Neural crest cell (in vitro differentiated cells): Measurements from ENCODE around the gene PSMC3IP. TPM values are rescaled to one million over a fixed set of nuclear protein-coding genes. Genes with fewer than 3 reads are reported as not detected.
A peak's percentile ranks its signal among the peaks of the same experiment; 100 is the strongest.

Source experiments
- DNase-seq: peaks from one replicate; pipeline ENCODE4 v3.0.0; 2021; ENCODE audit warnings: low read depth, mixed read lengths, low spot score
- H3K27ac Mint-ChIP-seq: one replicate; pipeline ENCODE4 v1.8.0; 2021; ENCODE audit warnings: mild to moderate bottlenecking, mixed read lengths; ENCODE audit not compliant: unreplicated experiment
- H3K27me3 Mint-ChIP-seq: 2 replicates; pipeline ENCODE4 v1.8.0; 2021; ENCODE audit warnings: low read depth, mild to moderate bottlenecking, mixed read lengths
- H3K36me3 Mint-ChIP-seq: 2 replicates; pipeline ENCODE4 v1.8.0; 2021; ENCODE audit warnings: low read depth, mild to moderate bottlenecking, mixed read lengths
- H3K4me1 Mint-ChIP-seq: 2 replicates; pipeline ENCODE4 v1.8.0; 2021; ENCODE audit warnings: mixed read lengths
- H3K4me3 Mint-ChIP-seq: one replicate; pipeline ENCODE4 v1.8.0; 2021; ENCODE audit warnings: mild to moderate bottlenecking, mixed read lengths
- H3K9me3 Mint-ChIP-seq: 2 replicates; pipeline ENCODE4 v1.8.0; 2021; ENCODE audit warnings: mixed read lengths
- total RNA-seq: library from RNA; stranded (reverse); gene quantifications from 2 replicates; pipeline ENCODE4 v1.2.1, GENCODE V29; 2021
- TF ChIP-seq, protein P1 (sequence below): fragments of 200-600 bp; sonication (generic); conservative IDR thresholded peaks from 2 replicates; pipeline ENCODE4 v1.5.0; 2021; ENCODE audit warnings: antibody characterized with exemption, mild to moderate bottlenecking

The PSMC3IP gene
- total RNA-seq, 1 donor from 2014 or later: 44.6 TPM

- peak; percentile 47 for DNase-seq
- TF ChIP-seq, protein P1, sequence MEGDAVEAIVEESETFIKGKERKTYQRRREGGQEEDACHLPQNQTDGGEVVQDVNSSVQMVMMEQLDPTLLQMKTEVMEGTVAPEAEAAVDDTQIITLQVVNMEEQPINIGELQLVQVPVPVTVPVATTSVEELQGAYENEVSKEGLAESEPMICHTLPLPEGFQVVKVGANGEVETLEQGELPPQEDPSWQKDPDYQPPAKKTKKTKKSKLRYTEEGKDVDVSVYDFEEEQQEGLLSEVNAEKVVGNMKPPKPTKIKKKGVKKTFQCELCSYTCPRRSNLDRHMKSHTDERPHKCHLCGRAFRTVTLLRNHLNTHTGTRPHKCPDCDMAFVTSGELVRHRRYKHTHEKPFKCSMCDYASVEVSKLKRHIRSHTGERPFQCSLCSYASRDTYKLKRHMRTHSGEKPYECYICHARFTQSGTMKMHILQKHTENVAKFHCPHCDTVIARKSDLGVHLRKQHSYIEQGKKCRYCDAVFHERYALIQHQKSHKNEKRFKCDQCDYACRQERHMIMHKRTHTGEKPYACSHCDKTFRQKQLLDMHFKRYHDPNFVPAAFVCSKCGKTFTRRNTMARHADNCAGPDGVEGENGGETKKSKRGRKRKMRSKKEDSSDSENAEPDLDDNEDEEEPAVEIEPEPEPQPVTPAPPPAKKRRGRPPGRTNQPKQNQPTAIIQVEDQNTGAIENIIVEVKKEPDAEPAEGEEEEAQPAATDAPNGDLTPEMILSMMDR: peak; percentile 62
- Mint-ChIP-seq H3K27ac (no peak overlapping the region), H3K9me3 (no peaks in the 10 kb centered on the region), H3K4me1 (peaks cover 20% of the 10 kb centered on the region), H3K36me3 (no peaks in the 10 kb centered on the region), H3K4me3 (peak overlapping the region; percentile 78), H3K27me3 (no peaks in the 10 kb centered on the region)
Measured at GRCh38 chr17:42531455-42532354, 45.8 kb downstream of the PSMC3IP start.

DNA sequence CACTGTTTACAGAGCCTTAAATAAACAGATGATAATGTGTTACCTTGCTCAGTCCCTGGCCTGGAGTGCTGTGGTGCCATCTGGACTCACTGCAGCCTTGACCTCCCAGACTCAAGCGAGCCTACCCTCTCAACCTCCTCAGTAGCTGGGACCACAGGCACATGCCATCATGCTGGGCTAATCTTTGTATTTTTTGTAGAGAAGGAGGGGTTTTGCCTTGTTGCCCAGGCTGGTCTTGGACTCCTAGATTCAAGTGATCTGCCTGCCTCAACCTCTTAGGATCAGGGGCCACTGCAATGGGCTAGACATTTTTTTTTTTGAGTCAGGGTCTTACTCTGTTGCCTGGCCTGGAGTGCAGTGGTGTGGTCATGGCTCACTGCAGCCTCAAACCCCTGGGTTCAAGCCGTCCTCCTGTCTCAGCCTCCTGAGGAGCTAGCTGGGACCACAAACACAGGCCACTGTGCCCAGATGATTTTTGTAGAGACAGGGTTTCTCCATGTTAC is 46.5 kb downstream of the PSMC3IP start:
- no peak overlapping the region for H3K27ac Mint-ChIP-seq
- no peaks in the 10 kb centered on the region for H3K9me3 Mint-ChIP-seq
- TF ChIP-seq, protein P1: no peak
- DNase-seq: no peak
- H3K27me3 Mint-ChIP-seq: no peaks in the 10 kb centered on the region
- no peaks in the 10 kb centered on the region for H3K36me3 Mint-ChIP-seq
- H3K4me1 Mint-ChIP-seq: peaks cover 19% of the 10 kb centered on the region
- H3K4me3 Mint-ChIP-seq: no peak overlapping the region

DNA sequence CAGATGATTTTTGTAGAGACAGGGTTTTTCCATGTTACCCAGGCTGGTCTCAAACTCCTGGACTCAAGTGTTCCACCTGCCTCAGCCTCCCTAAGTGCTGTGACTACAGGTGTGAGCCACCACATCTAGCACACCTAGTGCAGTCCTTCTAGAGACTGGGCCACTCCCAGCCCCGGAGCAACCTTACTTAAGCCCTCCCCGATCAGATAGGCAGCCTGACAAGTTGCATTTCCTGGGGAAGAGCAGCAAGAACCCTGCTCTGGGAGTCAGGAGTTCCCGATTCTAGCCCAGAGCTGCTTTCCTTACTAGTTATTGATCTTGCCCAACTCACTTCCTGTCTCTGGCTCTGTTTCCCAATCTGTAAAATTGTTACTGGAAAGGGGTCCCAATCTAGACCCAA is 48.5 kb downstream of the PSMC3IP start:
- H3K27ac Mint-ChIP-seq: no peak overlapping the region
- peaks cover 10% of the 10 kb centered on the region for H3K4me1 Mint-ChIP-seq
- H3K4me3 Mint-ChIP-seq: no peak overlapping the region
- DNase-seq: no peak
- H3K36me3 Mint-ChIP-seq: no peaks in the 10 kb centered on the region
- no peaks in the 10 kb centered on the region for H3K27me3 Mint-ChIP-seq
- TF ChIP-seq, protein P1: no peak
- H3K9me3 Mint-ChIP-seq: no peaks in the 10 kb centered on the region

- H3K36me3 Mint-ChIP-seq: no peaks in the 10 kb centered on the region
- H3K27ac Mint-ChIP-seq: no peak overlapping the region
- TF ChIP-seq, protein P1: no peak
- no peak for DNase-seq
- peaks cover 14% of the 10 kb centered on the region for H3K4me1 Mint-ChIP-seq
- H3K4me3 Mint-ChIP-seq: no peak overlapping the region
- no peaks in the 10 kb centered on the region for H3K27me3 Mint-ChIP-seq
- no peaks in the 10 kb centered on the region for H3K9me3 Mint-ChIP-seq
Measured at GRCh38 chr17:42527932-42528331, 49.6 kb downstream of the PSMC3IP start.

DNA sequence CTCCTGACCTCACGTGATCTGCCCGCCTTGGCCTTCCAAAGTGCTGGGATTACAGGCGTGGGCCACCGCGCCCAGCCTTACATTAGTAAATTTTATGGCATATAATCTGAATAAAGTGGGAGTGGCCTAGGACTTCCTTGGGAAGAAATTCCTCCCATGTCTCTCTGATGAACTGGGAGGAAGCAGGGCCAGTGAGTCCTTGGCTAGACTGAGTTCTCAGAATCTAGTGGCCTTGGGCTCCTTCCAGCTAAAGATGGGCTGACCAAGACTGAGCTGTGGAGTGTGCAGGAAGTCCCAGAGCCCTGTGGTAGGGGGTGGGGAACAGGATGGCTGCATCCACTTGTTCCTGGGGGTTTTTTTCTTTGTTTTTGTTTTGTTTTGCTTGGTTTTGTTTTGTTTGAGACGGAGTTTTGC is 51.5 kb downstream of the PSMC3IP start:
- TF ChIP-seq, protein P1: no peak
- DNase-seq: no peak
- H3K4me1 Mint-ChIP-seq: peaks cover 25% of the 10 kb centered on the region
- no peaks in the 10 kb centered on the region for H3K27me3 Mint-ChIP-seq
- H3K4me3 Mint-ChIP-seq: no peak overlapping the region
- peaks cover 6% of the 10 kb centered on the region for H3K36me3 Mint-ChIP-seq
- H3K27ac Mint-ChIP-seq: no peak overlapping the region
- H3K9me3 Mint-ChIP-seq: no peaks in the 10 kb centered on the region
